DOHH2 (cell line): ENCODE results near the gene OR2M5.

Experiments used
- EZH2phosphoT487 ChIP-seq: fragments of 200-600 bp; sonication (generic); IDR thresholded peaks from 2 replicates; pipeline ENCODE4 v1.6.1; 2017; ENCODE audit warnings: borderline replicate concordance, mild to moderate bottlenecking, antibody characterized with exemption, low read length, moderate library complexity, mixed read lengths
- TF ChIP-seq, protein P1 (sequence below): fragments of 200-600 bp; sonication (generic); IDR thresholded peaks from one replicate; pipeline ENCODE4 v1.5.1; 2014; ENCODE audit warnings: antibody characterized with exemption, mild to moderate bottlenecking, low read depth, low read length; ENCODE audit not compliant: poor library complexity, severe bottlenecking

GRCh38 chr1:248174521-248174920, 29.6 kb downstream of the OR2M5 start, which contains the start of gene OR2M2:
- TF ChIP-seq, protein P1, sequence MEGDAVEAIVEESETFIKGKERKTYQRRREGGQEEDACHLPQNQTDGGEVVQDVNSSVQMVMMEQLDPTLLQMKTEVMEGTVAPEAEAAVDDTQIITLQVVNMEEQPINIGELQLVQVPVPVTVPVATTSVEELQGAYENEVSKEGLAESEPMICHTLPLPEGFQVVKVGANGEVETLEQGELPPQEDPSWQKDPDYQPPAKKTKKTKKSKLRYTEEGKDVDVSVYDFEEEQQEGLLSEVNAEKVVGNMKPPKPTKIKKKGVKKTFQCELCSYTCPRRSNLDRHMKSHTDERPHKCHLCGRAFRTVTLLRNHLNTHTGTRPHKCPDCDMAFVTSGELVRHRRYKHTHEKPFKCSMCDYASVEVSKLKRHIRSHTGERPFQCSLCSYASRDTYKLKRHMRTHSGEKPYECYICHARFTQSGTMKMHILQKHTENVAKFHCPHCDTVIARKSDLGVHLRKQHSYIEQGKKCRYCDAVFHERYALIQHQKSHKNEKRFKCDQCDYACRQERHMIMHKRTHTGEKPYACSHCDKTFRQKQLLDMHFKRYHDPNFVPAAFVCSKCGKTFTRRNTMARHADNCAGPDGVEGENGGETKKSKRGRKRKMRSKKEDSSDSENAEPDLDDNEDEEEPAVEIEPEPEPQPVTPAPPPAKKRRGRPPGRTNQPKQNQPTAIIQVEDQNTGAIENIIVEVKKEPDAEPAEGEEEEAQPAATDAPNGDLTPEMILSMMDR = no peak
- TF ChIP-seq EZH2phosphoT487 = no peak
